SH-SY5Y (cell line): ENCODE measurements around the gene SLC30A10.

Source experiments
- GATA2 ChIP-seq: IDR thresholded peaks from 2 replicates; pipeline ENCODE4 v1.6.1; 2011; ENCODE audit warnings: mild to moderate bottlenecking, low read depth, low read length
- GATA3 ChIP-seq: IDR thresholded peaks from 2 replicates; pipeline ENCODE4 v1.6.1; 2011; ENCODE audit warnings: low read depth, mild to moderate bottlenecking, low read length, moderate library complexity

DNA sequence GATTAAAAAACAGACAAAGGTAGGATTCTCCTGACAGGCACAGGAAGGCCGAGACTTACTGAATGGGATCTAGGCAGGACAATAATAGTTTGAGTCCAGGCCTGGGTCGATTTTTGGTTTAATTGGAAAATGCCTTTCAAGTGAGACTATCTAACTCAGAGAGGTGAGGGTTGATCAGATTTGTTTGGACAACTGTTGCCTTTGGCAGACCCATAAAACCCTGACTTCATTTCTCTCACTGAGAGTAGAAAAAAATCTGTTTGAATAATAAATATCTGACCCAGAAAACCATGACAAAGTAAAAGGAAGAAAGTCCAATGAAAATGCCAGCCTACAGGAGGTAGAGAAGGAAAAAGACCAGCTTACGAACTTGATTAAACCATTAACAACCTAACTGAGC is 12.3 kb upstream of the SLC30A10 start:
- no peak for TF ChIP-seq GATA2
- no peak for TF ChIP-seq GATA3
